Loucy (cell line): ENCODE measurements around the gene KRTAP2-4.
"Not testable (repeated sequence)": the region's sequence is repeated elsewhere in the genome, so short reads cannot be mapped to it uniquely, and the experiment has no call there.

Experiments used
- H2AFZ ChIP-seq: fragments of 200-600 bp; sonication (generic); 2 replicates; pipeline ENCODE4 v1.6.0; 2016; ENCODE audit warnings: antibody characterized with exemption, mild to moderate bottlenecking, low read length, moderate library complexity
- H3F3A ChIP-seq: fragments of 200-600 bp; 2 replicates; pipeline ENCODE4 v1.6.0; 2016; ENCODE audit warnings: antibody characterized with exemption, low read depth, mild to moderate bottlenecking
- H3K27me3 ChIP-seq: fragments of 200-600 bp; sonication (generic); 2 replicates; pipeline ENCODE4 v1.6.1; 2014; ENCODE audit warnings: low read length, mild to moderate bottlenecking; ENCODE audit not compliant: insufficient read depth, poor library complexity, severe bottlenecking
- H3K36me3 ChIP-seq: fragments of 200-600 bp; sonication (generic); 2 replicates; pipeline ENCODE4 v1.6.1; 2016; ENCODE audit warnings: low read length; ENCODE audit not compliant: insufficient read depth
- H3K4me1 ChIP-seq: fragments of 200-600 bp; sonication (generic); 2 replicates; pipeline ENCODE4 v1.5.1; 2014; ENCODE audit warnings: low read length, mild to moderate bottlenecking; ENCODE audit not compliant: insufficient read depth, poor library complexity, severe bottlenecking
- H3K4me2 ChIP-seq: fragments of 200-600 bp; sonication (generic); 2 replicates; pipeline ENCODE4 v1.6.0; 2014; ENCODE audit warnings: antibody characterized with exemption, low read length, low read depth, mild to moderate bottlenecking; ENCODE audit not compliant: poor library complexity, severe bottlenecking
- H3K4me3 ChIP-seq: fragments of 200-600 bp; sonication (generic); 2 replicates; pipeline ENCODE4 v1.5.1; 2014; ENCODE audit warnings: low read length, mild to moderate bottlenecking, mixed read lengths; ENCODE audit not compliant: poor library complexity, severe bottlenecking
- H3K79me2 ChIP-seq: fragments of 200-600 bp; sonication (generic); 2 replicates; pipeline ENCODE4 v1.6.1; 2014; ENCODE audit warnings: low read length; ENCODE audit not compliant: insufficient read depth
- H3K9ac ChIP-seq: fragments of 200-600 bp; sonication (generic); 2 replicates; pipeline ENCODE4 v1.6.0; 2014; ENCODE audit warnings: mild to moderate bottlenecking, low read depth, low read length, moderate library complexity; ENCODE audit not compliant: poor library complexity, severe bottlenecking
- H3K9me2 ChIP-seq: fragments of 200-600 bp; sonication (generic); replicated peaks from 2 replicates; pipeline ENCODE4 v1.6.1; 2016; ENCODE audit warnings: low read depth, low read length, mixed read lengths
- H3K9me3 ChIP-seq: fragments of 200-600 bp; sonication (generic); 2 replicates; pipeline ENCODE4 v1.6.1; 2014; ENCODE audit warnings: mild to moderate bottlenecking, antibody characterized with exemption, low read length, low read depth; ENCODE audit not compliant: insufficient read depth
- H4K20me1 ChIP-seq: fragments of 200-600 bp; sonication (generic); 2 replicates; pipeline ENCODE4 v1.6.0; 2014; ENCODE audit warnings: antibody characterized with exemption, low read length, mild to moderate bottlenecking; ENCODE audit not compliant: insufficient read depth, poor library complexity, severe bottlenecking
- CTCF ChIP-seq: fragments of 200-600 bp; sonication (generic); conservative IDR thresholded peaks from 2 replicates; pipeline ENCODE4 v1.5.1; 2014; ENCODE audit warnings: mild to moderate bottlenecking, antibody characterized with exemption, low read length
- EZH2phosphoT487 ChIP-seq: fragments of 200-600 bp; IDR thresholded peaks from 2 replicates; pipeline ENCODE4 v1.6.1; 2018; ENCODE audit warnings: antibody characterized with exemption, mild to moderate bottlenecking, moderate library complexity, borderline replicate concordance

The KRTAP2-4 gene

GRCh38 chr17:41054556-41054955 is 11.1 kb downstream of the KRTAP2-4 start:
- H3K36me3 ChIP-seq, H4K20me1 ChIP-seq, H3K9ac ChIP-seq, H3K27me3 ChIP-seq, H3K4me2 ChIP-seq, H3K9me3 ChIP-seq, H3K4me1 ChIP-seq, H2AFZ ChIP-seq, H3F3A ChIP-seq, H3K79me2 ChIP-seq, H3K4me3 ChIP-seq, H3K9me2 ChIP-seq: not testable (repeated sequence)

- Histone ChIP-seq H3K4me1 (peaks cover 8% of the 10 kb centered on the region), H3K9me3 (no peaks in the 10 kb centered on the region), H3K36me3 (no peaks in the 10 kb centered on the region), H3K79me2 (no peaks in the 10 kb centered on the region), H2AFZ (no peak overlapping the region), H3K27me3 (no peaks in the 10 kb centered on the region), H3K9me2 (no peaks in the 10 kb centered on the region), H3K4me3 (no peak overlapping the region), H3K4me2 (no peak overlapping the region), H4K20me1 (no peaks in the 10 kb centered on the region), H3K9ac (no peak overlapping the region), H3F3A (no peaks in the 10 kb centered on the region)
- TF ChIP-seq CTCF = no peak
- no peak for TF ChIP-seq EZH2phosphoT487
Observed at GRCh38 chr17:41054025-41054424, 11.7 kb downstream of the KRTAP2-4 start.

- no peaks in the 10 kb centered on the region for H3F3A ChIP-seq
- H3K4me3 ChIP-seq = no peak overlapping the region
- peaks cover 8% of the 10 kb centered on the region for H3K4me1 ChIP-seq
- TF ChIP-seq CTCF (no peak), EZH2phosphoT487 (no peak)
- no peak overlapping the region for H3K4me2 ChIP-seq
- no peaks in the 10 kb centered on the region for H3K36me3 ChIP-seq
- no peak overlapping the region for H3K9ac ChIP-seq
- no peaks in the 10 kb centered on the region for H3K9me2 ChIP-seq
- H3K79me2 ChIP-seq = no peaks in the 10 kb centered on the region
- no peaks in the 10 kb centered on the region for H3K9me3 ChIP-seq
- H2AFZ ChIP-seq = no peak overlapping the region
- no peaks in the 10 kb centered on the region for H4K20me1 ChIP-seq
- H3K27me3 ChIP-seq = no peaks in the 10 kb centered on the region
Observed at GRCh38 chr17:41052566-41052965, 13.1 kb downstream of the KRTAP2-4 start.

- TF ChIP-seq EZH2phosphoT487 (no peak), CTCF (no peak)
- Histone ChIP-seq H3K9me2 (no peaks in the 10 kb centered on the region), H3K4me2 (no peak overlapping the region), H3K36me3 (no peaks in the 10 kb centered on the region), H3F3A (0 out of 2 replicates have a peak, but pooled peaks cover 2% of the 10 kb centered on the region), H3K27me3 (no peaks in the 10 kb centered on the region), H3K9ac (no peak overlapping the region), H2AFZ (no peak overlapping the region), H3K4me1 (peaks cover 8% of the 10 kb centered on the region), H3K9me3 (no peaks in the 10 kb centered on the region), H3K79me2 (no peaks in the 10 kb centered on the region), H3K4me3 (no peak overlapping the region), H4K20me1 (no peaks in the 10 kb centered on the region)
Observed at GRCh38 chr17:41049110-41049509, 16.6 kb downstream of the KRTAP2-4 start.
